OCI-LY7 (cell line): Measurements from ENCODE around the gene ZNF232. TPM values are rescaled to one million over a fixed set of nuclear protein-coding genes. Genes with fewer than 3 reads are reported as not detected.
"Not testable (repeated sequence)": the region's sequence is repeated elsewhere in the genome, so short reads cannot be mapped to it uniquely, and the experiment has no call there.

Experiments
- BruUV-seq: library from RNA; stranded (reverse); fragments of 400-500 nt; replicated peaks from 2 replicates; lab custom pipeline; 2021; lab: Mats Ljungman, UMichigan
- CTCF ChIA-PET: fragments of 300-600 bp; sonication (Branson Sonifier 250); formaldehyde crosslinking; loops from one replicate; lab custom pipeline; 2022; ENCODE audit warnings: antibody characterized with exemption; ENCODE audit not compliant: unreplicated experiment; lab: Charles Lee
- POLR2A ChIA-PET: fragments of 300-600 bp; sonication (Branson Sonifier 250); formaldehyde crosslinking; loops from one replicate; lab custom pipeline; 2022; ENCODE audit warnings: antibody characterized with exemption; lab: Charles Lee
- DNase-seq: peaks from one replicate; pipeline ENCODE4 v3.0.0-alpha.2; 2015; ENCODE audit warnings: low spot score
- H2AFZ ChIP-seq: fragments of 200-600 bp; sonication (generic), shearing (Covaris generic); 2 replicates; pipeline ENCODE4 v1.6.1; 2014; ENCODE audit warnings: mild to moderate bottlenecking, antibody characterized with exemption, low read length, moderate library complexity
- H3K27ac ChIP-seq: fragments of 200-600 bp; sonication (generic); 2 replicates; pipeline ENCODE4 v1.5.1; 2014; ENCODE audit warnings: mixed run types, low read depth, mild to moderate bottlenecking, moderate library complexity, low read length, inconsistent platforms; ENCODE audit not compliant: poor library complexity, severe bottlenecking
- H3K36me3 ChIP-seq: fragments of 200-600 bp; sonication (generic); 2 replicates; pipeline ENCODE4 v1.6.1; 2014; ENCODE audit warnings: mild to moderate bottlenecking, antibody characterized with exemption, low read length, moderate library complexity, mixed read lengths; ENCODE audit not compliant: insufficient read depth
- H3K4me1 ChIP-seq: fragments of 200-600 bp; sonication (generic); 2 replicates; pipeline ENCODE4 v1.5.1; 2014; ENCODE audit warnings: mild to moderate bottlenecking, low read length; ENCODE audit not compliant: insufficient read depth, poor library complexity, severe bottlenecking
- H3K4me2 ChIP-seq: fragments of 200-600 bp; sonication (generic); 2 replicates; pipeline ENCODE4 v1.6.1; 2014; ENCODE audit warnings: mild to moderate bottlenecking, low read length
- H3K4me3 ChIP-seq: fragments of 200-600 bp; sonication (generic); 2 replicates; pipeline ENCODE4 v1.5.1; 2014; ENCODE audit warnings: mild to moderate bottlenecking, low read depth, low read length; ENCODE audit not compliant: poor library complexity, severe bottlenecking
- H3K79me2 ChIP-seq: fragments of 200-600 bp; sonication (generic); 2 replicates; pipeline ENCODE4 v1.6.1; 2016; ENCODE audit warnings: low read depth, mild to moderate bottlenecking, low read length, moderate library complexity, mixed read lengths; ENCODE audit not compliant: insufficient read depth
- H3K9me2 ChIP-seq: fragments of 200-600 bp; sonication (generic); 2 replicates; pipeline ENCODE4 v1.6.1; 2016; ENCODE audit warnings: mild to moderate bottlenecking, low read length, mixed read lengths; ENCODE audit not compliant: insufficient read depth
- H3K9me3 ChIP-seq: fragments of 200-600 bp; sonication (generic); 2 replicates; pipeline ENCODE4 v1.6.1; 2014; ENCODE audit warnings: mild to moderate bottlenecking, mixed run types, low read length, mixed read lengths
- H4K20me1 ChIP-seq: fragments of 200-600 bp; sonication (generic); 2 replicates; pipeline ENCODE4 v1.6.1; 2014; ENCODE audit warnings: mild to moderate bottlenecking, antibody characterized with exemption, low read length, moderate library complexity, mixed read lengths; ENCODE audit not compliant: insufficient read depth
- EZH2phosphoT487 ChIP-seq: fragments of 200-600 bp; sonication (generic); IDR thresholded peaks from 2 replicates; pipeline ENCODE4 v1.6.1; 2018; ENCODE audit warnings: low read depth, borderline replicate concordance, mild to moderate bottlenecking, mixed run types, antibody characterized with exemption, low read length, moderate library complexity, mixed read lengths
- intact Hi-C: fragments of 100-400 bp; cut with micrococcal nuclease; formaldehyde crosslinking; loops from one replicate; pipeline ENCODE4 v1.10.0; 2022; ENCODE audit not compliant: unreplicated experiment
- total RNA-seq, 2 experiments: library from RNA; depleted of rRNA in 1 of 2; stranded (reverse); fragments of >200 nt in 1 of 2; shearing (Covaris generic) in 1 of 2; gene quantifications; 2 replicates each; pipeline ENCODE4 v1.2.3, GENCODE V29; 2014 to 2022
- TF ChIP-seq, protein P1 (sequence below): fragments of 200-600 bp; sonication (generic); conservative IDR thresholded peaks from 2 replicates; pipeline ENCODE4 v1.5.1; 2014; ENCODE audit warnings: mild to moderate bottlenecking, antibody characterized with exemption, low read length, moderate library complexity, mixed read lengths

Gene ZNF232
- total RNA-seq, 2 experiments from 2014 or later = 21.3 to 28.3 TPM

DNA sequence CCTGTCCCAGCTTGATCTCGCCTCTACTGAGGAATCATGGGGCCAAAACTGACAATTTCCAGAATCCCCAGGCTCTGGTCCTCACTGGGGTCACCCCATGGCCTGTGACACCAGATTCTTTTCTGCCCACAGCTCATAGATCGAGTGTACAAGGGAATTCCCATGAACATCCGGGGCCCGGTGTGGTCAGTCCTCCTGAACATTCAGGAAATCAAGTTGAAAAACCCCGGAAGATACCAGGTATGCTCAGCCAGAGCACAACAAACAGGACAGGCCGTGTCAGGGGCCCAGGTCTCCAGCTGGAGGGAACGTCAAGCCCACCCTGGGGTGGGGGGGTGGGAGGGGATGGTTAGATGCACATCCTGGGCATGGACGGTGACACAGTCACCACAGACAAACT is 21.6 kb upstream of the ZNF232 start:
- no peak for TF ChIP-seq EZH2phosphoT487
- TF ChIP-seq, protein P1, sequence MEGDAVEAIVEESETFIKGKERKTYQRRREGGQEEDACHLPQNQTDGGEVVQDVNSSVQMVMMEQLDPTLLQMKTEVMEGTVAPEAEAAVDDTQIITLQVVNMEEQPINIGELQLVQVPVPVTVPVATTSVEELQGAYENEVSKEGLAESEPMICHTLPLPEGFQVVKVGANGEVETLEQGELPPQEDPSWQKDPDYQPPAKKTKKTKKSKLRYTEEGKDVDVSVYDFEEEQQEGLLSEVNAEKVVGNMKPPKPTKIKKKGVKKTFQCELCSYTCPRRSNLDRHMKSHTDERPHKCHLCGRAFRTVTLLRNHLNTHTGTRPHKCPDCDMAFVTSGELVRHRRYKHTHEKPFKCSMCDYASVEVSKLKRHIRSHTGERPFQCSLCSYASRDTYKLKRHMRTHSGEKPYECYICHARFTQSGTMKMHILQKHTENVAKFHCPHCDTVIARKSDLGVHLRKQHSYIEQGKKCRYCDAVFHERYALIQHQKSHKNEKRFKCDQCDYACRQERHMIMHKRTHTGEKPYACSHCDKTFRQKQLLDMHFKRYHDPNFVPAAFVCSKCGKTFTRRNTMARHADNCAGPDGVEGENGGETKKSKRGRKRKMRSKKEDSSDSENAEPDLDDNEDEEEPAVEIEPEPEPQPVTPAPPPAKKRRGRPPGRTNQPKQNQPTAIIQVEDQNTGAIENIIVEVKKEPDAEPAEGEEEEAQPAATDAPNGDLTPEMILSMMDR = no peak
- DNase-seq = no peak
- no peak overlapping the region for H3K4me2 ChIP-seq
- no peaks in the 10 kb centered on the region for H4K20me1 ChIP-seq
- H3K27ac ChIP-seq = no peak overlapping the region
- no peak overlapping the region for H3K4me3 ChIP-seq
- H2AFZ ChIP-seq = no peak overlapping the region
- intact Hi-C loops = no loop called here
- no peaks in the 10 kb centered on the region for H3K36me3 ChIP-seq
- H3K79me2 ChIP-seq = no peaks in the 10 kb centered on the region
- no peaks in the 10 kb centered on the region for H3K9me3 ChIP-seq
- ChIA-PET CTCF (interaction anchor here (0.6 kb wide), 1 partner anchor 283 kb away, joined by 3 read pairs; no protein-coding TSS in a partner anchor), POLR2A (interaction anchor here (0.6 to 1.2 kb wide), 2 partner anchors 19 to 35 kb away, joined by 3 to 4 read pairs; no protein-coding TSS in a partner anchor)
- H3K9me2 ChIP-seq = no peaks in the 10 kb centered on the region
- no peaks in the 10 kb centered on the region for H3K4me1 ChIP-seq
- BruUV-seq = no TSS peak

DNA sequence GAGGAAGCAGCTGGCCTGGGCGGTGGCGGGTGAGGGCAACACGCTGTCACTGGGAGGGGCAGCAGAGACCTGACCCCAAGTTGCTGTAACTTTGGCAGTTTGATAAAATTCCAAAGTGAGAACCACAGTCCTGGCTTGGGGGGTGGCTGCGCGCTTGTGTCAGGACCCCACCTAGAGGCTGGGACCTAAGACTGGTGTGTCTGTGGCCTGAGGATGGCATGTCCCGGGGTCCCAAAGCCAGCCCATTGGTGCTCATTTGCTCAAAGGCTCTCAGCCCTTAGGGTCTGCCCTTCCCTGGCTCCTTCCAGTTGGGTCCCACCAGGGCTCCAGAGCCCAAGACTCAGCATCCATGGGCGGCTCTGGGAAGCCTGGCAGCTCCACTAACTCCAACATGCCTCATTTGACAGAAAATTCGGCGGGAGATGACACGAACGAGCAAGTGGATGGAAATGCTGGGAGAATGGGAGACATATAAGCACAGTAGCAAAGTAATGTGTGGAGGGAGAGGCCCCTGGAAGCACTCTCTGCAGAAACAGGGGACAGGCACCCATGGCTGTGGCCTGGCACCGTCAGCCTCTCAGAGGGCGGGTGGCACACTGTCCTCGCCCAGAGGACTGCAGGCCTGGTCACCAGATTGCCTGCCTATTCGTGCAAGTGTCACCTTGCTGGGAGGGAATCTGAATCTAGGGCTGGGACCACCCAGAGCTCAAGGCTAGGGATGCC is 21.0 kb upstream of the ZNF232 start:
- H3K27ac ChIP-seq, H4K20me1 ChIP-seq, DNase-seq, H3K4me1 ChIP-seq, BruUV-seq, H3K79me2 ChIP-seq, H3K9me3 ChIP-seq, H3K9me2 ChIP-seq, H3K36me3 ChIP-seq, intact Hi-C loops, H2AFZ ChIP-seq, H3K4me3 ChIP-seq, H3K4me2 ChIP-seq: not testable (repeated sequence)
- CTCF ChIA-PET = interaction anchor here (0.6 kb wide), 1 partner anchor 282 kb away, joined by 3 read pairs; no protein-coding TSS in a partner anchor
- POLR2A ChIA-PET = interaction anchor here (0.6 kb wide), 1 partner anchor 34 kb away, joined by 3 read pairs; no protein-coding TSS in a partner anchor

DNA sequence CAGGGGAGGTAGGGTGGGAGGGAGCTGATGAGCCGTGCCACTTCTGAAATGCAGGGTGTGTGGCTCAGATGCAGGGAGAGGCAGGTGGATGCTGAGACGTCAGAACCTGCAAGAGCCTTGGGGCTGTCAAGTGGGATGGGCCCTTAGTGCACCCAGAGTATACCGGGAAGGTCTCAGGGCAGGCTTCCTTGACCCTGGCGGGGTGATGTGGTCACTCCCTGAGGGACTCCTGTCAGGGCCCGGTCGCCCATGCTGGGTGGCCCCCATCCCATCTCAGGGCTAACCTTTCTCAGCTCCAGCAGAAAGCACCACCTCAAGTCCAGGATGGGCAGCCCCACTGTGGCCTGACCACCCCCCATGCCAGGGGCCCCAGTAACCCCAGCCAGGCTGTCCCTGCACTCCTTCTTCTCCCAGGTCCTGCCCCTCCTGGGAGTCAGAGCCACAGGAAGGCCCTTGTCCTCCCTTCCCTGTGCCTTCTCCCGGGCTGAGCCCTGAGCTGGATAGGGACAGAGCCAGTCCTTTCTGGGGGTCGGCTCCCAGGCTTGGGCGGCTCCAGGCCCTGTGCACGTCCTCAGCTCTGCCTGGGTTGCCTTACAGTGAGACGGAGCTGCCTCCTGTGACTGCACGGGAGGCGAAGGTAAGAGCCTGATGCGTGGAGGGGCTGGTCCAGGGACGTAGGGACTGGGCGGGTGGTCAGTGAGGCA is 20.3 kb upstream of the ZNF232 start:
- BruUV-seq, H3K4me3 ChIP-seq, intact Hi-C loops, CTCF ChIA-PET, H3K4me1 ChIP-seq, H4K20me1 ChIP-seq, H2AFZ ChIP-seq, H3K27ac ChIP-seq, H3K36me3 ChIP-seq, H3K4me2 ChIP-seq, DNase-seq, H3K9me3 ChIP-seq, H3K79me2 ChIP-seq, H3K9me2 ChIP-seq: not testable (repeated sequence)
- POLR2A ChIA-PET = interaction anchor here (0.6 kb wide), 1 partner anchor 137 kb away, joined by 3 read pairs; no protein-coding TSS in a partner anchor
